Ramos (cell line): Measurements from ENCODE around the gene HIBCH.
"Not testable (repeated sequence)": the region's sequence is repeated elsewhere in the genome, so short reads cannot be mapped to it uniquely, and the experiment has no call there.

Source experiments
- in situ Hi-C: fragments of 300-500 bp; cut with MboI; formaldehyde crosslinking; loops from one replicate; pipeline ENCODE4 v1.14.3; 2022; ENCODE audit warnings: low sequenced_read_pairs; ENCODE audit not compliant: unreplicated experiment

HIBCH gene

GRCh38 chr2:190319555-190320498 is at the start of gene HIBCH:
TSS of gene HIBCH (minus strand) at chr2:190319826. CDS start at chr2:190319750, 76 bp downstream.
- in situ Hi-C loops = no loop called here

- in situ Hi-C loops = no loop called here
These were observed 47.5 kb upstream of the HIBCH start for GRCh38 chr2:190367091-190367490.

GRCh38 chr2:190366248-190366753 is 46.7 kb upstream of the HIBCH start:
- in situ Hi-C loops = no loop called here

GRCh38 chr2:190365499-190366204 is 46.0 kb upstream of the HIBCH start:
- in situ Hi-C loops = no loop called here

GRCh38 chr2:190362894-190363293 is 43.3 kb upstream of the HIBCH start:
- in situ Hi-C loops = no loop called here

- in situ Hi-C loops = no loop called here
These were observed 41.9 kb upstream of the HIBCH start for GRCh38 chr2:190361572-190361971.

- in situ Hi-C loops = no loop called here
These were observed 41.3 kb upstream of the HIBCH start for GRCh38 chr2:190360965-190361364.

- in situ Hi-C loops = no loop called here
These were observed 40.9 kb upstream of the HIBCH start for GRCh38 chr2:190360561-190360960.

- in situ Hi-C loops = not testable (repeated sequence)
These were observed 39.2 kb upstream of the HIBCH start for GRCh38 chr2:190358655-190359448.

- in situ Hi-C loops = no loop called here
These were observed 38.0 kb upstream of the HIBCH start for GRCh38 chr2:190357600-190357999.

- in situ Hi-C loops = no loop called here
These were observed 36.5 kb upstream of the HIBCH start for GRCh38 chr2:190355968-190356644.

- in situ Hi-C loops = no loop called here
These were observed 34.5 kb upstream of the HIBCH start for GRCh38 chr2:190354003-190354690.

GRCh38 chr2:190353537-190353899 is 33.9 kb upstream of the HIBCH start:
- in situ Hi-C loops = no loop called here

- in situ Hi-C loops = no loop called here
These were observed 33.3 kb upstream of the HIBCH start for GRCh38 chr2:190352668-190353536.

GRCh38 chr2:190351955-190352354 is 32.3 kb upstream of the HIBCH start:
- in situ Hi-C loops = no loop called here

GRCh38 chr2:190350371-190350770 is 30.7 kb upstream of the HIBCH start:
- in situ Hi-C loops = no loop called here

GRCh38 chr2:190344276-190344827 is 24.7 kb upstream of the HIBCH start:
- in situ Hi-C loops = no loop called here
